WI38 (cell line): ENCODE measurements around the gene POLD4.

ENCODE experiments used
- H3K4me3 ChIP-seq: 2 replicates; pipeline ENCODE4 v1.5.1; 2011; ENCODE audit warnings: low read depth, mild to moderate bottlenecking, control low read depth, low read length
- TF ChIP-seq, protein P1 (sequence below): IDR thresholded peaks from 2 replicates; pipeline ENCODE4 v1.5.1; 2012; ENCODE audit warnings: low read depth, mild to moderate bottlenecking, control low read depth, low read length

POLD4 gene

DNA sequence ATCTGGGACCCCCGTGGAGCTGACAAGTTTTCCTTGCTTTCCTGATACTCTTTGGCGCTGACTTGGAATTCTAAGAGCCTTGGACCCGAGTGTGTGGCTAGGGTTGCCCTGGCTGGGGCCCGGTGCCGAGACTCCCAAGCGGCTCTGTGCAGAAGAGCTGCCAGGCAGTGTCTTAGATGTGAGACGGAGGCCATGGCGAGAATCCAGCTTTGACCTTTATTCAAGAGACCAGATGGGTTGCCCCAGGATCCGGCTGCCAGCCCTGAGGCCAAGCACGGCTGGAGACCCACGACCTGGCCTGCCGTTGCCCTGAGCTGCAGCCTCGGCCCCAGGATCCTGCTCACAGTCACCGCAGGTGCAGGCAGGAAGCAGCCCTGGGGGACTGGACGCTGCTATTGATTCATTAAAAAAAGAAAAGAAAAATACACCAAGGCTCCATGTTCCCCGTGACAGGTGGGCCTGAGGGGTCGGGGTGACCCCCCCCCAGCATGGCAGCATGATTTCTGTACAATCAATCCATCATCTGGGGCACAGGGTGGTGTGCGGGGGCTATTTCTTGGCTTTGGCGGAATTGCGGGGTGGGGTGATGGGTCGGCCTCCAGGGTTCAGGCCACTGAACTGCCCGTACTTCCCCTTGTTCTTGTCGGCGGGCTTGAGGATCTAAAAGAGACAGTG lies 44.8 kb upstream of the POLD4 start:
- no peak overlapping the region for H3K4me3 ChIP-seq
- TF ChIP-seq, protein P1, sequence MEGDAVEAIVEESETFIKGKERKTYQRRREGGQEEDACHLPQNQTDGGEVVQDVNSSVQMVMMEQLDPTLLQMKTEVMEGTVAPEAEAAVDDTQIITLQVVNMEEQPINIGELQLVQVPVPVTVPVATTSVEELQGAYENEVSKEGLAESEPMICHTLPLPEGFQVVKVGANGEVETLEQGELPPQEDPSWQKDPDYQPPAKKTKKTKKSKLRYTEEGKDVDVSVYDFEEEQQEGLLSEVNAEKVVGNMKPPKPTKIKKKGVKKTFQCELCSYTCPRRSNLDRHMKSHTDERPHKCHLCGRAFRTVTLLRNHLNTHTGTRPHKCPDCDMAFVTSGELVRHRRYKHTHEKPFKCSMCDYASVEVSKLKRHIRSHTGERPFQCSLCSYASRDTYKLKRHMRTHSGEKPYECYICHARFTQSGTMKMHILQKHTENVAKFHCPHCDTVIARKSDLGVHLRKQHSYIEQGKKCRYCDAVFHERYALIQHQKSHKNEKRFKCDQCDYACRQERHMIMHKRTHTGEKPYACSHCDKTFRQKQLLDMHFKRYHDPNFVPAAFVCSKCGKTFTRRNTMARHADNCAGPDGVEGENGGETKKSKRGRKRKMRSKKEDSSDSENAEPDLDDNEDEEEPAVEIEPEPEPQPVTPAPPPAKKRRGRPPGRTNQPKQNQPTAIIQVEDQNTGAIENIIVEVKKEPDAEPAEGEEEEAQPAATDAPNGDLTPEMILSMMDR = no peak

- H3K4me3 ChIP-seq = no peak overlapping the region
- TF ChIP-seq, protein P1 = no peak
Observed at GRCh38 chr11:67397536-67397935, 44.2 kb upstream of the POLD4 start.

DNA sequence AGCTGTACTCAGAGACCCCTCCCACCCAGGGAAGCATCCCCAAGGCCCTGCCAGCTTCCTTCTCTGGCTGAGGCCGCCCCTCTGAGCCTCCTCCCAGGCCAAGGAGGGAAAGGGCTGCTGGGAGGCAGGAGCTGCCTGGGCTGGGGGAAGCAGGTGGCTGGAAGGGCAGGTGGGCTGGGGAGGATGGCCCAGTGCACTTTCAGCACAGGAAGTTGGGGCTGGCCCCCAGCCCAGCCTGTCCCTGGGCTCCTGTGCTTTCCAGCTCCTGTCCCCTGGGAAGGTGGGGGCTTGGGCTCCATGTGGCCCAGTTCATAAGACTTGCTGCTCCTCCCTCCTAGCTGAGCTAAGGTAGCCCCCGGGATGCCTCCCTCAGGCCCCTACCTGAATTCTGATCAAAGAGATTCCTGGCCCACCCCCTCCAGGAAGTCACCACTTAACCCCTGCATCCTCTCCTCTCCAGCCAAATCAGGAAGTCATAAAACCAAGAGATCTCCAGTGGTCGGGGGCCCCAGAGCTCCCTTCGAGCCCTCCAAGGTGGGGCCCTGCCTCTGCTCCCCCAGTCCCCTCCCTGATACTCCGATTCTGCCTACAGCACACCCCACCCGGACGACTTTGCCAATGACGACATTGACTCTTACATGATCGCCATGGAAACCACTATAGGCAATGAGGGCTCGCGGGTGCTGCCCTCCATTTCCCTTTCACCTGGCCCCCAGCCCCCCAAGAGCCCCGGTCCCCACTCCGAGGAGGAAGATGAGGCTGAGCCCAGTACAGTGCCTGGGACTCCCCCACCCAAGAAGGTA lies 43.4 kb upstream of the POLD4 start:
- TF ChIP-seq, protein P1 = no peak
- no peak overlapping the region for H3K4me3 ChIP-seq

DNA sequence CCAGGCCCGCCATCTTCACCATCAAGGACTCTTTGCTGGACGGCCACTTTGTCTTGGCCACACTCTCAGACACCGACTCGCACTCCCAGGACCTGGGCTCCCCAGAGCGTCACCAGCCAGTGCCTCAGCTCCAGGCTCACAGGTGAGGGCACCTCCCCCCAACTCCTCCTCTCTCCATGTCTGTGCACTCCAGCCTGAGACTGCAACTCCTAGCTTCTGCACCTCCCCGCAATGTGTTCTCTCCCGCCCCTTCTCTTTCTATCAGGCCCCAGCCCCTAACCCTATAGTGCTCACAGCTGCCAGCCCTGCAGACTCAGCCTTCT lies 42.9 kb upstream of the POLD4 start:
- TF ChIP-seq, protein P1 = no peak
- no peak overlapping the region for H3K4me3 ChIP-seq

DNA sequence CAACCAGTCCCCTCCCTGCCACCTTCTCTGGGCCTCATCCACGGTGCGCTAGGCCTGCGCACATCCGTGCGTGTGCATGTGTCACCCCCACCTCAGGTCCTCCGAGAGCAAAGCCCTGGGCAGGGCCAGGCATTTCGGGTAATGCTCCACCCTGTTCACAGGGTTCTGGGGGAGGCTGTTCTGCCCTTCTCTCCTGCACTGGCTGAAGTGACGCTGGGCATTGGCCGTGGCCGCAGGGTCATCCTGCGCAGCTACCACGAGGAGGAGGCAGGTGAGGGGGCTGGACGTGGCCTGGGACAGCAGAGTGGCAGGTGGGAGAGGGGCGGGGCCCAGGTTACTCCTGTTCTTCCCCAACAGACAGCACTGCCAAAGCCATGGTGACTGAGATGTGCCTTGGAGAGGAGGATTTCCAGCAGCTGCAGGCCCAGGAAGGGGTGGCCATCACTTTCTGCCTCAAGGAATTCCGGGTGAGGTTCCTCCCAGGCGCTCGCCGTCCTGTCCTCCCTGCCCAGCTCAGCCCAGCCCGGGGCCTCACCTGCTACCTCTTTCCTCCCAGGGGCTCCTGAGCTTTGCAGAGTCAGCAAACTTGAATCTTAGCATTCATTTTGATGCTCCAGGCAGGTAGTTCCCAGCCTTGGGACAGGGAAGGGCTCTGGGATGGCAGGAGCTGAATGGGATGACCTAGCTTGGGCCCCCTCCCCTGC lies 42.4 kb upstream of the POLD4 start:
- H3K4me3 ChIP-seq = no peak overlapping the region
- TF ChIP-seq, protein P1 = no peak

- TF ChIP-seq, protein P1 = no peak
- H3K4me3 ChIP-seq = no peak overlapping the region
Observed at GRCh38 chr11:67393990-67394389, 40.6 kb upstream of the POLD4 start.

DNA sequence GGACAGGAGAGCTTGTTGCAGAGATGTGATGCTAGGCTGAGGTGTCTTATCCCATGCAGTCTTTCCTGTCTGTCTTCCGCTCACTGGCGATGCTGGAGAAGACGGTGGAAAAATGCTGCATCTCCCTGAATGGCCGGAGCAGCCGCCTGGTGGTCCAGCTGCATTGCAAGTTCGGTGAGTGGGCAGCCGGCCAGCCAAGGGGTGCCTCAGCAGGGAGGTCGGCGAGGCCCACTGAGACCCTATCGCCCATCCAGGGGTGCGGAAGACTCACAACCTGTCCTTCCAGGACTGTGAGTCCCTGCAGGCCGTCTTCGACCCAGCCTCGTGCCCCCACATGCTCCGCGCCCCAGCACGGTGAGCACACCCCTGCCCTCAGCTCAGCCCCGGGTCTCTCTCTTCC lies 40.1 kb upstream of the POLD4 start:
- H3K4me3 ChIP-seq = no peak overlapping the region
- TF ChIP-seq, protein P1 = no peak
